CD4-positive, alpha-beta memory T cell (primary cell): ENCODE data around the gene WWP2. TPM values are rescaled to one million over a fixed set of nuclear protein-coding genes. Genes with fewer than 3 reads are reported as not detected.

Experiments
- CTCF ChIA-PET: fragments of 350-600 bp; sonication (Branson Sonifier 250); formaldehyde crosslinking; loops from one replicate; lab custom pipeline; 2021; ENCODE audit warnings: inconsistent platforms; ENCODE audit not compliant: partially characterized antibody; lab: Charles Lee
- POLR2A ChIA-PET: fragments of 350-600 bp; sonication (Branson Sonifier 250); formaldehyde crosslinking; loops from one replicate; lab custom pipeline; 2021; ENCODE audit not compliant: partially characterized antibody; lab: Charles Lee
- DNase-seq, 5 donors: peaks; one replicate each; pipeline versions ENCODE4 v3.0.0 to v3.0.0-alpha.2; 2020 to 2022; ENCODE audit warnings: mixed read lengths in 1 of 5
- H3K27ac ChIP-seq: one replicate; pipeline ENCODE4 v1.7.0; 2013; ENCODE audit warnings: low read depth, low read length
- H3K27me3 ChIP-seq: 2 replicates; pipeline ENCODE4 v1.7.0; 2013; ENCODE audit warnings: mild to moderate bottlenecking, low read length, moderate library complexity; ENCODE audit not compliant: insufficient read depth
- H3K36me3 ChIP-seq: 2 replicates; pipeline ENCODE4 v1.7.0; 2013; ENCODE audit warnings: mild to moderate bottlenecking, low read length, moderate library complexity; ENCODE audit not compliant: insufficient read depth
- H3K4me1 ChIP-seq: 2 replicates; pipeline ENCODE4 v1.7.0; 2013; ENCODE audit warnings: mild to moderate bottlenecking, low read length, moderate library complexity; ENCODE audit not compliant: insufficient read depth
- H3K4me3 ChIP-seq, 2 donors: one replicate each; pipeline ENCODE4 v1.7.0; 2013; ENCODE audit warnings: low read length in 2 of 2, mild to moderate bottlenecking in 1 of 2
- H3K9me3 ChIP-seq, 2 donors: one replicate each; pipeline ENCODE4 v1.7.0; 2013; ENCODE audit warnings: low read length in 2 of 2, control low read depth in 1 of 2; ENCODE audit not compliant: control insufficient read depth in 1 of 2
- H3K27ac Mint-ChIP-seq, 7 donors: one replicate each; pipeline ENCODE4 v1.8.0; 2020 to 2021; ENCODE audit warnings: mixed read lengths in 7 of 7, mild to moderate bottlenecking in 6 of 7, inconsistent platforms in 3 of 7, moderate library complexity in 3 of 7
- H3K27me3 Mint-ChIP-seq, 2 donors: one replicate each; pipeline ENCODE4 v1.8.0; 2020 to 2021; ENCODE audit warnings: mixed read lengths in 2 of 2
- H3K36me3 Mint-ChIP-seq, 2 donors: one replicate each; pipeline ENCODE4 v1.8.0; 2020 to 2021; ENCODE audit warnings: mixed read lengths in 2 of 2, inconsistent platforms in 1 of 2, mild to moderate bottlenecking in 1 of 2
- H3K4me1 Mint-ChIP-seq, 4 donors: one replicate each; pipeline ENCODE4 v1.8.0; 2020 to 2021; ENCODE audit warnings: mixed read lengths in 4 of 4, mild to moderate bottlenecking in 1 of 4
- H3K4me3 Mint-ChIP-seq, 8 donors: one replicate each; pipeline ENCODE4 v1.8.0; 2020 to 2021; ENCODE audit warnings: mixed read lengths in 8 of 8, mild to moderate bottlenecking in 7 of 8, moderate library complexity in 6 of 8, inconsistent platforms in 3 of 8
- H3K9me3 Mint-ChIP-seq, 8 donors: one replicate each; pipeline ENCODE4 v1.8.0; 2020 to 2021; ENCODE audit warnings: mixed read lengths in 8 of 8, mild to moderate bottlenecking in 5 of 8, inconsistent platforms in 3 of 8, moderate library complexity in 1 of 8
- intact Hi-C: fragments of 100-400 bp; cut with micrococcal nuclease; formaldehyde crosslinking; loops from one replicate; pipeline ENCODE4 v1.15.1; 2023
- polyA plus RNA-seq, 2 donors: library from polyadenylated mRNA; unstranded; fragments of 300-500 nt; fragmentation: Illumina TruSeq; gene quantifications; one replicate each; pipeline ENCODE4 v1.2.3, GENCODE V29; 2021
- total RNA-seq, 2 experiments: library from RNA; stranded (reverse); gene quantifications; one replicate each; pipeline ENCODE4 v1.2.3, GENCODE V29; 2021

WWP2 gene
- total and polyA plus RNA-seq, 4 experiments from 2014 or later = 27.8 to 77.0 (median 62.8) TPM

GRCh38 chr16:69936751-69937211 is 174.6 kb downstream of the WWP2 start:
- no peak overlapping the region for H3K27ac ChIP-seq
- H3K36me3 Mint-ChIP-seq = peaks cover 59 to 85% of the 10 kb centered on the region in 2 donors
- no peak overlapping the region for H3K27ac Mint-ChIP-seq
- H3K27me3 Mint-ChIP-seq = no peaks in the 10 kb centered on the region
- no peaks in the 10 kb centered on the region for H3K4me1 ChIP-seq
- POLR2A ChIA-PET = no interaction called here
- intact Hi-C loops = no loop called here
- H3K4me1 Mint-ChIP-seq = no peaks in the 10 kb centered on the region
- no peaks in the 10 kb centered on the region for H3K27me3 ChIP-seq
- no peak for DNase-seq
- peaks cover 83% of the 10 kb centered on the region for H3K36me3 ChIP-seq
- CTCF ChIA-PET = no interaction called here
- H3K4me3 Mint-ChIP-seq = no peak overlapping the region
- H3K4me3 ChIP-seq = no peak overlapping the region
- no peaks in the 10 kb centered on the region for H3K9me3 Mint-ChIP-seq
- no peaks in the 10 kb centered on the region for H3K9me3 ChIP-seq

- peak overlapping the region in 1 of 7 donors; percentile 47 for H3K27ac Mint-ChIP-seq
- H3K27me3 Mint-ChIP-seq = no peaks in the 10 kb centered on the region
- DNase-seq = no peak
- H3K9me3 Mint-ChIP-seq = no peaks in the 10 kb centered on the region
- ChIA-PET POLR2A (no interaction called here), CTCF (no interaction called here)
- Histone ChIP-seq H3K36me3 (peaks cover 77% of the 10 kb centered on the region), H3K4me3 (no peak overlapping the region), H3K9me3 (no peaks in the 10 kb centered on the region), H3K27me3 (no peaks in the 10 kb centered on the region), H3K4me1 (no peaks in the 10 kb centered on the region), H3K27ac (no peak overlapping the region)
- H3K4me3 Mint-ChIP-seq = no peak overlapping the region
- no peaks in the 10 kb centered on the region for H3K4me1 Mint-ChIP-seq
- H3K36me3 Mint-ChIP-seq = peaks cover 59 to 81% of the 10 kb centered on the region in 2 donors
- intact Hi-C loops = no loop called here
These were observed 175.4 kb downstream of the WWP2 start for GRCh38 chr16:69937465-69937951.

- Mint-ChIP-seq H3K4me3 (no peak overlapping the region), H3K27ac (no peak overlapping the region), H3K27me3 (no peaks in the 10 kb centered on the region), H3K9me3 (no peaks in the 10 kb centered on the region), H3K4me1 (peaks cover 0 to 2% (median 0%) of the 10 kb centered on the region in 4 donors), H3K36me3 (peaks cover 50 to 67% of the 10 kb centered on the region in 2 donors)
- no peak overlapping the region for H3K27ac ChIP-seq
- H3K9me3 ChIP-seq = no peaks in the 10 kb centered on the region
- H3K4me1 ChIP-seq = no peaks in the 10 kb centered on the region
- CTCF ChIA-PET = interaction anchor here (1.6 kb wide), 1 partner anchor 9 kb away, joined by 11 read pairs; no protein-coding TSS in a partner anchor
- POLR2A ChIA-PET = no interaction called here
- H3K36me3 ChIP-seq = peaks cover 61% of the 10 kb centered on the region
- H3K27me3 ChIP-seq = no peaks in the 10 kb centered on the region
- H3K4me3 ChIP-seq = no peak overlapping the region
- no peak for DNase-seq
- intact Hi-C loops = no loop called here
These were observed 177.1 kb downstream of the WWP2 start for GRCh38 chr16:69938981-69939820.

DNA sequence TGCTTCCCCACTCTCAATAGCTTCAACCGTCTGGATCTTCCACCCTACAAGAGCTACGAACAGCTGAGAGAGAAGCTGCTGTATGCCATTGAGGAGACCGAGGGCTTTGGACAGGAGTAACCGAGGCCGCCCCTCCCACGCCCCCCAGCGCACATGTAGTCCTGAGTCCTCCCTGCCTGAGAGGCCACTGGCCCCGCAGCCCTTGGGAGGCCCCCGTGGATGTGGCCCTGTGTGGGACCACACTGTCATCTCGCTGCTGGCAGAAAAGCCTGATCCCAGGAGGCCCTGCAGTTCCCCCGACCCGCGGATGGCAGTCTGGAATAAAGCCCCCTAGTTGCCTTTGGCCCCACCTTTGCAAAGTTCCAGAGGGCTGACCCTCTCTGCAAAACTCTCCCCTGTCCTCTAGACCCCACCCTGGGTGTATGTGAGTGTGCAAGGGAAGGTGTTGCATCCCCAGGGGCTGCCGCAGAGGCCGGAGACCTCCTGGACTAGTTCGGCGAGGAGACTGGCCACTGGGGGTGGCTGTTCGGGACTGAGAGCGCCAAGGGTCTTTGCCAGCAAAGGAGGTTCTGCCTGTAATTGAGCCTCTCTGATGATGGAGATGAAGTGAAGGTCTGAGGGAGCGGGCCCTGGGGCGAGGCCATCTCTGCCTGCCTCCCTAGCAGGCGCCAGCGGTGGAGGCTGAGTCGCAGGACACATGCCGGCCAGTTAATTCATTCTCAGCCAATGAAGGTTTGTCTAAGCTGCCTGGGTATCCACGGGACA is 177.9 kb downstream of the WWP2 start:
- ChIA-PET POLR2A (no interaction called here), CTCF (interaction anchor here (1.4 to 1.6 kb wide), 2 partner anchors 10 kb away, joined by 4 to 11 read pairs; no protein-coding TSS in a partner anchor)
- Mint-ChIP-seq H3K27ac (no peak overlapping the region), H3K36me3 (peaks cover 42 to 59% of the 10 kb centered on the region in 2 donors), H3K4me1 (peaks cover 0 to 2% (median 0%) of the 10 kb centered on the region in 4 donors), H3K9me3 (no peaks in the 10 kb centered on the region), H3K4me3 (no peak overlapping the region), H3K27me3 (no peaks in the 10 kb centered on the region)
- intact Hi-C loops = no loop called here
- Histone ChIP-seq H3K9me3 (no peaks in the 10 kb centered on the region), H3K4me1 (no peaks in the 10 kb centered on the region), H3K4me3 (no peak overlapping the region), H3K27me3 (no peaks in the 10 kb centered on the region), H3K27ac (no peak overlapping the region), H3K36me3 (peaks cover 53% of the 10 kb centered on the region)
- DNase-seq = no peak

DNA sequence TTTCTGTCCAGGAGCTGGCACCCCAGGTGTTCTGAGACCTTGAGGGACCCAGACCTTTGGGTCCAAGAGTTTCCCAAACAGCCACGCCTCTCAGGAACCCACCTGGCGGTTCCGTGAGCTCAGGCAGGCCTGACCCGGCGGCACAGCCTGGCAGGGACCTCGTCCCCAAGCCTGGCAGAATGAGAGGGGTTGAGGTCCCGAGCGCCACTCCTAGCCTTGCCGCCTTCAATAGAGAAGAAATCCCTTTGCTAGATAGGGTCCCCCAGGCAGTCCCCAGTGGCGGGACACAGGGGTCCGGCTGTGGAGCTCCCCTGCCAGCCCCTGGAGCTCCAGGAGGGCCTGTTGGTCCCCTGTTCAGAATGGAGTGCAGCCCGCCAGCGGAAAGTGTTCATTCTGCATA is 178.5 kb downstream of the WWP2 start:
- H3K36me3 ChIP-seq = peaks cover 49% of the 10 kb centered on the region
- H3K27me3 Mint-ChIP-seq = no peaks in the 10 kb centered on the region
- intact Hi-C loops = no loop called here
- no peaks in the 10 kb centered on the region for H3K9me3 Mint-ChIP-seq
- no peak for DNase-seq
- H3K9me3 ChIP-seq = no peaks in the 10 kb centered on the region
- peaks cover 0 to 2% (median under 1%) of the 10 kb centered on the region in 4 donors for H3K4me1 Mint-ChIP-seq
- H3K4me1 ChIP-seq = no peaks in the 10 kb centered on the region
- H3K27me3 ChIP-seq = no peaks in the 10 kb centered on the region
- ChIA-PET POLR2A (no interaction called here), CTCF (interaction anchor here (1.2 to 1.4 kb wide), 2 partner anchors 10 to 12 kb away, joined by 3 to 4 read pairs; no protein-coding TSS in a partner anchor)
- H3K27ac ChIP-seq = no peak overlapping the region
- no peak overlapping the region for H3K4me3 ChIP-seq
- H3K4me3 Mint-ChIP-seq = no peak overlapping the region
- H3K27ac Mint-ChIP-seq = no peak overlapping the region
- peaks cover 39 to 53% of the 10 kb centered on the region in 2 donors for H3K36me3 Mint-ChIP-seq

DNA sequence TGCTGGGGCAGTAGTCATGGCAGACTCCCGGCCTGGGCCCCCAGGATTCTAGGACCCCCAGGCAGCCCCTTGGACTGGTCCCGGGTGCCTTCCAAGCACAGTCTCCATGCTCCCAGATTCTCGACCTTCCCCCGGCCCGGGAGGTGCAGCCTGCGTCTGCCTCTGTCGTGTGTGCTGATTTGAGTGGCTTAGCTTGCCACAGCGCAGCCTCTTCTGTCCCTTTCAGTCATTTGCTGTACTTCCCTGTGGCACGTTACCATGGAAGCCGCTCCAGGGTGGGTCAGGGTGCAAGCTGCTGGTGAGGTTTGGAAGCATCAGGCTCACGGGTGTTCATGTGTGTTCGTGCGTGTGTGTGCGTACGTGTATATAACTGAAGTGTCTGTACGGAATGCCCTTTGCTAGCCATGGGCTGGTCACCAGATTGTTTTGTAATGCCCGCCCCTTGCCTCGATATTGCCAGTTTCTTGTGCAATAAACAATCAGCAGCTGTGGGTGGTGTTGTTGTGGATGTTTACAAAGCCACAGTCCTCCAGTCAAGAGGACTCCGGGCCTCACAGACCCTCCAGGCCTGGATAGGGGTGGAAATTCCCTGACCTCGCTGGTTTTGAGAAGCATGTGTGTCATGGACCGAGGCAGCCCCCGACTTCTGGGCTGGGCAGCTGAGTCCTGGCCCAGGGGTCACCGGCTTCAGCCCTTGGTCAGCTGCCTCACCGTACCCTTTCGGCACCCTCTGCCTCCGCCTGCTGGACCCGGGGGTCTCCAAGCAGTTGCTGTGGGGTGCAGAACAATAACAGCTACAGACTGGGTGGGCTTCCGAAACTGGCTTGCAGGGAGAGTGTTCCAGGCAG is 179.3 kb downstream of the WWP2 start:
- no peak overlapping the region for H3K27ac ChIP-seq
- intact Hi-C loops = no loop called here
- Mint-ChIP-seq H3K27ac (peak overlapping the region in 1 of 7 donors; percentile 37), H3K4me3 (no peak overlapping the region), H3K9me3 (no peaks in the 10 kb centered on the region), H3K27me3 (no peaks in the 10 kb centered on the region), H3K4me1 (peaks cover 0 to 2% (median under 1%) of the 10 kb centered on the region in 4 donors), H3K36me3 (peaks cover 32 to 45% of the 10 kb centered on the region in 2 donors)
- H3K27me3 ChIP-seq = no peaks in the 10 kb centered on the region
- ChIA-PET POLR2A (no interaction called here), CTCF (interaction anchor here (1.2 to 1.4 kb wide), 2 partner anchors 11 to 12 kb away, joined by 3 to 4 read pairs; no protein-coding TSS in a partner anchor)
- no peaks in the 10 kb centered on the region for H3K4me1 ChIP-seq
- H3K4me3 ChIP-seq = no peak overlapping the region
- no peaks in the 10 kb centered on the region for H3K9me3 ChIP-seq
- no peak for DNase-seq
- H3K36me3 ChIP-seq = peaks cover 41% of the 10 kb centered on the region
